NCI-H460 (cell line): ENCODE data around the gene SHISA7. TPM values are rescaled to one million over a fixed set of nuclear protein-coding genes. Genes with fewer than 3 reads are reported as not detected.

Source experiments
- DNase-seq: peaks from one replicate; pipeline ENCODE4 v3.0.0-alpha.2; 2016; ENCODE audit warnings: low read depth; ENCODE audit errors: extremely low read depth
- total RNA-seq: library from RNA; depleted of rRNA; stranded (reverse); fragments of >200 nt; shearing (Covaris generic); gene quantifications from 2 replicates; pipeline ENCODE4 v1.2.3, GENCODE V29; 2014

Gene SHISA7
- total RNA-seq, 1 experiment from 2014 or later, result not detected

GRCh38 chr19:55482967-55483705 is 40.0 kb upstream of the SHISA7 start:
- no peak for DNase-seq

GRCh38 chr19:55482156-55482961 is 39.3 kb upstream of the SHISA7 start:
- DNase-seq, result no peak

DNA sequence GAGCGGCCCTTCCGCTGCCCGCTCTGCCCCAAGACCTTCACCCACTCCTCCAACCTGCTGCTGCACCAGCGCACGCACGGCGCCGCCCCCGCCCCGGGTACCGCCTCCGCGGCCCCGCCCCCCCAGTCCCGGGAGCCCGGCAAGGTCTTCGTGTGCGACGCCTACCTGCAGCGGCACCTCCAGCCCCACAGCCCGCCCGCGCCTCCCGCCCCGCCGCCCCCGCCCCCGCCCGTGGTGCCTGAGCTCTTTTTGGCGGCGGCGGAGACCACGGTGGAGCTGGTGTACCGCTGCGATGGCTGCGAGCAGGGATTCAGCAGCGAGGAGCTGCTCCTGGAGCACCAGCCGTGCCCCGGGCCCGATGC is 38.7 kb upstream of the SHISA7 start:
- no peak for DNase-seq

DNA sequence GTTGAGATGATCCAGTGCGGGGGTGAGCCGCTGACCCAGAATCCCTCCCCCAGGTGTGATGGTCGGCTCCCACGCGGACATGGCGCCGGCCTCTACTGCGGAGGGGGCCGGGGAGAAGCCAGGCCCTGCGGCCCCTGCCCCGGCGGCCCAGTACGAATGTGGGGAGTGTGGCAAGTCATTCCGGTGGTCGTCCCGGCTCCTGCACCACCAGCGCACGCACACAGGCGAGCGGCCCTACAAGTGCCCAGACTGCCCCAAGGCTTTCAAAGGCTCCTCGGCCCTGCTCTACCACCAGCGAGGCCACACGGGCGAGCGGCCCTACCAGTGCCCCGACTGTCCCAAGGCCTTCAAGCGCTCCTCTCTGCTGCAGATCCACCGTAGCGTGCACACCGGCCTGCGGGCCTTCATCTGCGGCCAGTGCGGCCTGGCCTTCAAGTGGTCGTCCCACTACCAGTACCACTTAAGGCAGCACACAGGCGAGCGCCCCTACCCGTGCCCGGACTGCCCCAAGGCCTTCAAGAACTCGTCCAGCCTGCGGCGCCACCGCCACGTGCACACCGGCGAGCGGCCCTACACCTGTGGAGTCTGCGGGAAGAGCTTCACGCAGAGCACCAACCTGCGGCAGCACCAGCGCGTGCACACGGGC is 38.2 kb upstream of the SHISA7 start:
- no peak for DNase-seq

DNA sequence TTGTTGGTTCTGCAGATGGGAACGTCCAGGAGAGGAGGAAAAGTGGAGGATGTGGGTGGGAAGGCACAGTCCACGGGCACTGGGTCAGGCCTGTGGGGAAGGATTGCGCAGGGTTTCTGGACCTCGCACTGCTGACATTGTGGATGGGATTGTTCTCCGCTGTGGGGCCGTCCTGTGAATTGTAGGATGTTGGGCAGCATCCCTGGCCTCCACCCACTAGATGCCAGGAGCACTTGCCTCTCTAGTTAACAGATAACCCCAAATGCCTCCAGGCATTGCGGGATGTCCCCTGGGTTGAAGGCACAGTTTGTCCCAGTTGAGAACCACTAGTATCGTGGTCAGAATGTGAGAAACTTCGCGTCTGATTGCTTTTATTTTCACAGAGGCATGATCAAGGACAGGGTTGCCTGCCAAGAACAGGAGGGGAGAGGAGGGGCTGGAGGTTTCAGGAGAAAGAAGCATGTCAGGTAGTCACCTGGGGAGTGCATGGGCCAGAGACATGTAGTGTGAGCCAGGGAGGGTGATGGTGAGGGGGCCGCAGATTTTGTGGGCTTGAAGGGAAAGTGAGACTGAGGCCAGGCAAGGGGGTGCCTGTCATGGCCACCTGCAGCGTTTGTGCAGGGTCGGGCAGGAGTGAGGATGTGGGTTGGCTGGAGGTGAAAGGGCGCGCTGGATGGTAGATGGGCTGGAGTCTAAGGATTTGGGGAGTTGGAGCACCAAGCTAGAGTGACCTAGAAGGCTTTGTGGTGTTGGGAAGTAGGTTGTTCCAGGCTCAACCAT is 36.5 kb upstream of the SHISA7 start:
- no peak for DNase-seq

- no peak for DNase-seq
These were observed 35.9 kb upstream of the SHISA7 start for GRCh38 chr19:55479045-55479444.

DNA sequence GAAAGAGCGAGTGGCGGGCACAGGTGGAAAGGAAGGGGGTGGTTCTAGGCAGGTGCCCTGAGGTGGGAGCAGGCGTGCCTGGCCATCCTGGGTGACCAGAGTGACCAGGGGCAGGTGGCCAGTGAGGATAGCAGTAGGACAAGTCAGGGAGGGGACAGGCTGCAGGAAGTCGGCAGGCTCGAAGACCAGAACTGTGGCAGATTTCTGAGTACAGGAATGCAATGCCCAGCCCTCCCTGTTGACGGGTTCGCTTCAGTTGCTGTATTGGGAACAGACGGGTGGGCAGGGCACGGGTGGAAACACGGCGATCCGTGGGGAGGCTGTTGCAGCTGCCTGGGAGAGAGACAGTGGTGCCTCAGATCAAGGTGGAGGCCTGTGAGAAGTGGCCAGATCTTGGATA is 35.3 kb upstream of the SHISA7 start:
- DNase-seq, result no peak

DNA sequence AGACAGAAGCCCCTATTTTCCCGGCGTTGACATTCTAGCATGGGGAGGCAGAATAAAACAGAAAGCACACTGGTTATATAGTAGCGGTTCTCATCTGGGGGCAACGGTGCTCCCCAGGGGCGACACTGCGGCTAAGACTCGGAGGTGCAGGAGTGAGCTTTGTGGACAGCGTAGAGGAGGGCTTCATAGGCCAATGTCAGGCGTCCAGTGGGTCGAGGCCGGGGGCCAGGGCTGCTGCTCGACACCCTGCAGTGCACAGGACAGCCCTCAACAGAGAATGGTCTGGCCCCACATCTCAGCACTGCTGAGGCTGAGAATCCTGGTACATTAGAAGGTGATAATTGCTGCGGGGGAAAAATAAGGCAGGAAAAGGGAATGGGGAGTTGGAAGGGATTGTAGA is 34.8 kb upstream of the SHISA7 start:
- no peak for DNase-seq

DNA sequence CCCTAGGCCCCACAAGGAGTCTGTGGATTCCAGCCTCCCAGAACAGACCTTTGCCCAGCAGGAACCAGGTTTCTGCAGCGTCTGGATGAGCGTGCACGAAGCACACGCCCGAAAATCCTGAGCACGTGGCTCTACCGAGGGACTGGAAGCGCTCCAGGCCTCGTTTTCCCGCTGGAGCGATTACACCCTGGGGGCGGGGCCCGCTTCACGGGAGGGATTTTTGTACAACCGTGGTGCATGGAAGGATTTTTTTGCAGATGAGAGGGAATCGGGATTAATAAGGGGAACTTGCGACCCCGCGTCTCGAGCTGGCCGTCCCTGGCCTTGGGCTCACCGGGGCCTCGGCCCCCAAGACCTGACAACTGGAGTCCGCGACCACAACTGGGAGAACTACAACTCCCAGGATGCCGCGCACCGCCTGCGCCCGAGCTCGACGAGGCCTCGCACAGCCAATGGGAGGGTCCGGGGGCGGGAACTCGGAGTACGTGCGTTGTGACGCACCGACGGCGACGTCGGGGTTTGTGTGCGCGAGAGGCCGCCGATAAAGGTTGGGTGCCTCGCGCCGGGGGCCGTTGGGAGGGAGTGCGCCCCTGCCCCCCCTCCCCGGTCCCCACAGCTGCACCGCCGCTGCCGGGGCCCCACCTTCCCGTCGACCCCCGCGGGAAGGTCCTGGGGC is 33.1 kb upstream of the SHISA7 start, which contains the start of gene ZNF628:
ZNF628 (plus strand) TSS at position 518 of the 676 bp plus-strand sequence. CDS start 3,294 bp downstream, outside the sequence.
- DNase-seq, result peak; percentile 94

GRCh38 chr19:55474269-55475265 is 31.5 kb upstream of the SHISA7 start:
- no peak for DNase-seq

GRCh38 chr19:55473225-55474012 is 30.3 kb upstream of the SHISA7 start:
- DNase-seq, result no peak

DNA sequence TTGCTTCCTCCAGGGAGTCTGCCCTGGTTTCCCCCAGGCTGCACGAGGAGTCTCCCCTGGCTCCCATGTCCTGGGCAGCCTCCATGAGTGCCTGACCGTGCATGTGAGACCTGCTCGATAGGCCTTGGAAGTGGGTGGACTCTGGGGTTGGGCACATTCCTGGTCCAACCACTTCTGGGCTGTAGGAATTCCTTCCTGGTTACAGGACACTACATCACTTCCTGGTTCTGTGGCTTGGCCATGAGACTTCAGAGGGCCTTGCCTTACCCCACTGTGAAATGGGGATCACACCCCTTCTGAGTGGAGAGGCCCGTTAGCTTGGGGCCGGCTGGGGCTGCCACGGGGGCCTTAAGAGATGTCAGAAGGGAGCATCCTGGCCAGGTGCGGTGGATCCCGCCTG is 29.4 kb upstream of the SHISA7 start:
- no peak for DNase-seq

GRCh38 chr19:55471266-55471665 is 28.2 kb upstream of the SHISA7 start:
- DNase-seq, result no peak

GRCh38 chr19:55468054-55468393 is 24.9 kb upstream of the SHISA7 start:
- no peak for DNase-seq

- DNase-seq, result no peak
These were observed 24.3 kb upstream of the SHISA7 start for GRCh38 chr19:55467236-55468053.

DNA sequence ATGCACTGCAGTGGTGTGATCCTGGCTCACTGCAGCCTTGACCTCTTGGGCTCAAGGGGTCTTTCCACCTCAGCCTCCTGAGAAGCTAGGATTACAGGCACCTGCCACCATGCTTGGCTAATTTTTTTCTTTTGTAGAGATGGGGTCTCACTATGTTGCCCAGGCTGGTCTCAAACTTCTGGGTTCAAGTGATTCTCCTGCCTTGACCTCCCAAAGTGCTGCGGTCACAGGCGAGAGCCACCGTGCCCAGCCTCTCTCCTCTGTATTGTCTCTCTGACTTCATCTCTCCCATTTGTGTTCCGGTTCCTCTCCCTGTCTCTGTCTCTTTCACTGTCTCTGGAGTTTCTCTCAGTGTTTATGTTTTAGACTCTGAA is 23.1 kb upstream of the SHISA7 start:
- DNase-seq, result no peak

- no peak for DNase-seq
These were observed 22.6 kb upstream of the SHISA7 start for GRCh38 chr19:55465460-55466240.
